SIG-M5 treated with dmso at 0.1 percent for 504 hours (cell line): ENCODE data around the gene ZDHHC22.

ENCODE experiments used
- DNase-seq: peaks from one replicate; lab custom pipeline; 2025; ENCODE audit not compliant: unreplicated experiment; lab: John Stamatoyannopoulos, UW

The ZDHHC22 gene

DNA sequence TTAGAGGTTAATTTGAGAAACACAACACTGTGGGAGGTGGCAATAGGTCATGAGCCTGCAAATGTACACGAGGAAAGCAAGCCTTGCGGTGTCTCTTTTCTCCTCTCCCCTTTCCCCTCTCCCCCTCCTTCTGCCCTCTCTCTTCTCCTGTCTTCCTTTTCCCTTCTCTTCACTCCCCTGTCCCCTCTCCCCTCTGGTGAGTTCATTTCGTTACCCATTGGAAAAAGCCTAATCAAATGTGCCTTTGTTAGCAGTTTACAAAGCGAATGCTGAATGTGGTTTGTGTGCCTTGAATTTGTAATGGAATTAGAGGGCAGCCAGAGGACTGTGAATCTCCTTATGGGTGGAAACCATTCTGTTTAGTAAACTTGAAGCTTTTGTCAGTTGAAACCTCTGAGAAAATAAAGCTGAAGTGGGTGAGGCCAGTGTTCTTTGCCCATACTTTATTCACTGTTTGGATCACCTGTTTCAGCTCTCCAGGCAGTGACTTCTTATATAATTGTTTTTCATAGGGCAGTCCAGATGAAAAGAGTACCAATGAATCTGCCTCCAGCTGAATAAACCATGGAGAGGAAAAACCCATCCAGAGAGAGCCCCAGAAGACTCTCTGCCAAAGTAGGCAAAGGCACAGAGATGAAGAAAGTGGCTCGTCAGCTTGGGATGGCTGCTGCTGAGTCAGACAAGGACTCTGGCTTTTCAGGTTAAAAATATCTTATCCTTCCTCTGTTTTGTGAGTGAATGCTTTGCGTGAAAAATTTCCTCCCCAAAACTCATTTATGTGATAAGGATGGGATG is 36.2 kb downstream of the ZDHHC22 start:
- no peak for DNase-seq

DNA sequence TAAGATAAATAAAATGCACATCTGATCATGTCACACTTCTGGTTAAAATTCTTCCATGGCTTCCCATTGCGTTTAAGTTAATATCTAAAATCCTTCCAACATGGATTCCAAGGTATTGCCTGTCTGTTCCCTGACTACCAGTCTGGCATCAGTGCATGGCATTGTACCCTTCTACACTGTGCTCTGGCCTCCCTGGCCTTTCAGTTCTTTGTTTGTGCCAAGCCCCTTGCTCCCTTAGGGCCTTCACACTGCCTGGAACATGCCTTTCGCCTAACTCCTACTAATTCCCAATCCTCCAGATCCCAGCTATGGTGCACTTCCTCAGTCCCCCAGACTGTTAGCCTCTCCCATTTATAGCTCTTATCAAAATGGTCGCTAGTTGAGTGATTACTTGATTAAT is 37.2 kb downstream of the ZDHHC22 start:
- DNase-seq = no peak

DNA sequence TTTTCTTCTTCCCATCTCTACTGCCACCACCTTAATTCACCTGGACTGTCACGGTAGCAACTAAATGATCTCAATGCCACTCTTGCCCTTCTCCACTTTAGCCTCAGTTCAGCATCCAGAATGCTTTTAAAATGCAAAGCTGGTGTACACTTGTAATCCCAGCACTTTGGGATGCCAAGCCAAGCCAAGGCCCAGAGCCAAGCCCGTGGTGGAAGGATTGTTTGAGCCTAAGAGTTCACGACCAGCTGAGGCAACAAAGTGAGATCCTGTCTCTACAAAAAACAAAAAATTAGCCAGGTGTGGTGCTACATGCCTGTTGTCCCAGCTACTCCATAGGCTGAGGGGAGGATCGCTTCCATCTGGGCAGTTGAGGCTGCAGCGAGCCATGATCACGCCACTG is 37.6 kb downstream of the ZDHHC22 start:
- DNase-seq = no peak

DNA sequence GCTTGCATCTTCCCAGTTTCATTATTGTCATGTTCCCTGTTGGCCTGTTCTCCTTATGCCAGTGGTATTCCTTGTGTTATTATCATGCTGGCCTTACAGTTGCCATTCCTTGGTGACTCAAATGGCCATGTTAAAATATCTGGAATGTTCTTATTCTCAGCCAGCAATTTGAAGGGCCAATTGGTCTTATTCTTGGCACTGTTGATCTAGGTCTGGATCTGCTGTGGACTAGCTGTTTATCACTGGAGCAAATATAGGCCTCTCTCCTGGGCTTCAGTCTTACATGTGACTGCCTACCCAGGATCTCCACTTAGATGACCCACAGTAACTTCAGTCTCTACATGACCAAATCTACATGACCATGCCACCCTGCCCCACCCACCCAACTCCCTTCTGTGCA is 38.1 kb downstream of the ZDHHC22 start:
- no peak for DNase-seq

DNA sequence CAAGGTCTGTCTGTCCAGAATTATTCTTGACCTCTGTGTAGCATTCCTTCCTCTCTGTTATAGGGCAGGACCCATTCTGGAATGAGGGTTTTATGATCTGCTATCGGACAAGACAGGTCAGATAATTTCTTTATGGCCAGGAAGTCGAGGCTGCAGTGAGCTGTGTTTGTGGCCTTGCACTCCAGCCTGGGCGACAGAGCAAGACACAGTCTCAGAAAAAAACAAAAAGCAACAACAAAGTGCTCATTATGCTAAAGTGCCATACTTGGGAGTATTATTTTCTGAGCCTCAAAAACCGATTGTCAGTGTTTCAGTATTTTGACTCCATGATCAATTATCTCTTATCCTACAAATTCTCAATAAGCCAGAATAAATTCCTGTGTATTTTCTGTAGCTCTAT is 39.4 kb downstream of the ZDHHC22 start:
- DNase-seq = no peak

DNA sequence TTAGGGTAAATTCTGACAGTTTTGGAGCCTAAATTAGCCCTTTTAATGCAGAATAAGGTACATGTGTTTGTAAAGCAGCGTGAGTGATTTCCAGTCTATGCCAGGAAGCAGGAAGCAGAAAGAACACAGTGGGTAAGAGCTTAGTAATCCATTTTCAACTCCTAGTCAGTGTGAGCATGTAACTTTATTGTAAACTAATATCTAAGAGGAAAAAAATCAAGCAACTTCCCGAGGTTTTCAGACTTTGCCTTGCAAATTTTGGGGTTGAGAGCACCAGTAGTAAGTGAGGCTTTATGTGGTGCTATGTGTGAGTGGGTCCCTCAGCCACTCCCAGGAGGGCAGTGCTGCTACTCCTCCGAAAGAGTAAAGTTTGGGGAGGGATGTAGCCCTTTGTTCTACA is 40.6 kb downstream of the ZDHHC22 start:
- DNase-seq = peak; percentile 4

DNA sequence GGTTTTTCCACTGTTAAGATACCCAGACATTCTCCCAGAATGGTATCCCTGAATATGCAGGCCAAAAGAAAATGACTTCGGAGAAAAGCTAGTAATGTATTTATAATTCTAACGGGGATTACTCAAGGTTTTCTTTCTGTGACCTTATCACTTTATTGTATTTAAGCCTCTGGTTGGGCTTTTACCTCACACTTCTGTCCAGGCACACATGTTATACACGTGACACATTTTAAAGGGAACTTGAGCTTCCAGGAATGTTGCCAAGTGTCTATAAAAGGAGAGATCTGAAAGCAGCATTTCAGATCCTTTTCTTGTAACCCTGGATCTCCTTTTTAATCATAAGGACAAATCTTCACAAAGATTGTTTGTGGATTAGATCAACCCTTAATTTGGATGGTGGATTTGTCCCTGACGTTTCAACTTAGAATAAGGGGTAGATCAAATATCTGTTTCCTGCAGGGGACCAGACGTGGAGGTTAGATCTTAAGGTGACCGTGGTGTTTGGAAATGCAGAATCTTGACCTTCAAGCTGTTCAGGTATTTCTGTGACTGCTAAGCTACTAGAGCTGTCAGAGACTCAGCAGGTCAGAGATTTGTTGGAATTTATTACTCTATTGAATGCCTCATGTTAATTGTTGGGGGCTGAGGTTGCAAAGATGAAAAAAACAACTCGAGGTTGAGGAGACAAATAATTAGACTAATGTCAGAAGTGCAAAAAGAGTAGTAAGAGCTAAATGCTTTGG is 42.0 kb downstream of the ZDHHC22 start:
- peak; percentile 58 for DNase-seq

DNA sequence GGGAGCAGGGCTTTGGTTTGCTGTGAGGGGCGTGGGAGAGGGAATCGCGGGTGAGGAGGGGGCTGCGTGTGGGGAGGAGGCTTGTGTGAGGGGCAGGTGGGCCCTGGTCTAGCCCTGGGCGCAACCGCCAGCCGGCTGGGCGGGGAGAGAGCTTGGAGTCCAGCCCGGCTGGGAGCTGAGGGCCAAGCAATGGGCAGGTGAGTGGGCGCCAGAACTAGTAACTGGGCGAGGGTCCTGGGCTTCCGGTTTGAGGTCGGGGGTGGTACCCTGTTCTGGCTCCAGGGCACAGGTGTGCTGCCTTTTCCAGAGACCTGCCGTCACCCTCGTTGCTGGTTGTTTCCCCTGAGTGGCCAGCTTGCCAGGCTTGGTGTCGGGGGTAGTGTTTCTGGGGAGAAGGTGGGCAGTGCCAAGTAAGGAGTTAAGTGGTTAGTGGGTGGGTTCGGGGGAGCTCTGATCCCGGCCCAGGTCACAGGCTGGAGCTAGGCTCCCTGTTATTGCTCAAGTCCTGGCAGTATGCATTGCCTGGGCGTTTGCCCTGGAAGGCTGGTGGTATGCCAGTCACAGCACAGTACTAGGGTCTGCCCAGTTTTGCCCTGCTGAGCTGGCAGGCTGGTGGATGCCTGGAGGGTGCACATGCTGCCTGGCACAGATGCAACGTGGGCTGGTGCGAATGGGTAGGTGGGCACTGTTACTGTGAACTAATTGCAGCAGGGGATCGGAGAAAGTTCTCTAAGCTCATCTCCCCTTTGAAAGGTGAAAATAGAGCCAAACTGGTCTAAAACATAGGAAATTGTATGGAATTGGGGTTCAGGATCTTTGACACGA is 42.9 kb downstream of the ZDHHC22 start:
- DNase-seq = no peak

DNA sequence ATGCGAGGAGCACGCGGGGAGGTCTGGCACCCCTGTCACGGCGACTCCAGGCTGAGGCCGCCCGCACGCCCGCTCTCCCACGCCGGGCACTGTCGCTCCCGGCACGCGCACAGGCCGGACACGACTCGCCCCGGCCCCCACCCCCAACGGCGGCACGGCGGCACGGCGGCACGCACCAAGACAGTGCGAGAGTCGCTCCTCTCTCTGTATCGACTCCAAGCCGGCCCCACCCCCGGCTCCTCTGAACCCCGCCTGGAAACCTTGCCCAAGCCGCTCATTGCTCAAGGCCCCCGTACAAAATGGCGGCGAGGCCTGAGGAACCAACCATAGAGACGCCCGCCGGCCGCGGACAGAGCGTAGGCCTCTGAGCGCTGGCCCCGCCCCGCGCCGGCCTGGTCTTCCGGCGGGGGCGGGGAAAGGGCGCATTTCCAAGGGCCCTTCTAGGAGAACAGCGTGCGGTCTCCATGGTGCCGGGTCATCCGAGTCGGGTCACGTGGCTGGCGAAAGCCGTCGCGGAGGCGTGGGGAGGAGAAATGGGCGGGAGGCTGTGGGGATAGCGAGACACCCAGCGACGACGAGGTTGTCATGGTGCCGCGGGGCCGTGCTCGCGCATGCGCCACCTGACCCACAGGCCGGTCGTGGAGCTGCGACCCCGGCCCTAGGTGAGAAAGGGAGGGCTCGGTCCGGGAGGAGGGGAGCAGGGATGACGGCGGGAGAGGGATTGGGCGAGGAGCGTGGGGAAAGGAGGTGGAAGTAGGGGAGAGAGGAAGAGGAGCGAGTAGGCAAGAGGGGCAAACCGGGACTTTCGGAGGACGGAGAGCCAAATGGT is 43.7 kb downstream of the ZDHHC22 start, which contains the start of gene CIPC:
TSS of gene CIPC (plus strand) at position 559 of the 829 bp plus-strand sequence. CDS start 7,451 bp downstream, outside the sequence.
- DNase-seq = peak; percentile 98

DNA sequence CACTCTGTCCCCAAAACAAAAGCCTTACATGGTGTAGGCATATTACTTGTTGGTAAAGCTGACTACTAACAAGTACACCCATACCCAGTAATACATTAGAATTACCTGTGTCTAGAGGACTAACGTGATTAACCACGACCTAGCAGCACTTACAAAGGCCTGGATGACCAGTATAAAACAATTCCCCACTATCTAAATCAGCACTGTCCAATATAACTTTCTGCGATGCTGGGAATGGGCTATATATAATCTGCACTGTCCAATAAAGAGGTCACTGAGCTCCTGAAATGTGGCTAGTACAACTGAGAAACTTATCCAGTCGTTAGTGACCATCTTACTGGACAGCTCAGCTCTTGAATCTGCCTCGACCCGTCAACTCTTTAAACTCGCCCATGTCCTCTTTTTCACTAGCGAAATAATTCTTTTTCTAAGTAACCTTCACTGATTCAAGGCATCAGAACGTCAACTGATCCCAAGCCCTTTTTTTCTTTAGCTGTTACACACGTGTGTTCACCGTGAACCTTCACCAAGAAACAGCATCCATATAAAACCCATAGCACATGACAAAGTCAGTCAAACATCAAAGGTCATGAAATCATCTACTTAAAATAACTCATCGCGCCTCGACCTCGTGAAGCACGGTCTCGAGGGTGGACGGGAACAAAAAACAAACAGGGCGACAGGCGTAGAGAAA is 44.4 kb downstream of the ZDHHC22 start:
- DNase-seq = peak; percentile 63

DNA sequence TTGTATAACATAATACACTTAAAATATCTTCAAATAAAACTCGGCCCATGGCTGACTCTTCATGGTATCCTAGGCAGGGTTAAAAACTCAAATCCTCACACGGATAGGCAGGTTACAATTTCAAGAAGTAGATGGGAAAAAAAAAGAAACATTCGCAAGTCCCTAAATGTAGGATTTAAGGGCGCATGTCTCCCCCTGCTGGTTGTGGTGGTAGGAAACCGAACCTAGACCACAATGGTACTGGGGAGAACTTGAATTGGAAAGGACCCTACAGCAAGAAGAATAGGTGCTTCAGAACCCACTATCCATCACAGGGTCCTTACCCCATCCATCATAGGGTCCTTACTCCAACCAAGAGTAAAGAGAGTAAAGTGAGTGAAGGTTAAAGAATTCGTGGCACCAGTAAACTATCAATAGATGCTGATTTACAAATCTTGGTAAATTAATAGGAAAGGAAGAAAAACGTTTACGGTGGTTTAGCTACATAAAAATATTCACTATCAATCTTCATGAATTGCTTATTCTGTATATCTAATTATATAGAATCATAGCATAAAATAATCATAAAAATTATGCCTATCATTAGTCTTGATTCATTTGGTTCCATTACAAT is 46.8 kb downstream of the ZDHHC22 start:
- peak; percentile 71 for DNase-seq

DNA sequence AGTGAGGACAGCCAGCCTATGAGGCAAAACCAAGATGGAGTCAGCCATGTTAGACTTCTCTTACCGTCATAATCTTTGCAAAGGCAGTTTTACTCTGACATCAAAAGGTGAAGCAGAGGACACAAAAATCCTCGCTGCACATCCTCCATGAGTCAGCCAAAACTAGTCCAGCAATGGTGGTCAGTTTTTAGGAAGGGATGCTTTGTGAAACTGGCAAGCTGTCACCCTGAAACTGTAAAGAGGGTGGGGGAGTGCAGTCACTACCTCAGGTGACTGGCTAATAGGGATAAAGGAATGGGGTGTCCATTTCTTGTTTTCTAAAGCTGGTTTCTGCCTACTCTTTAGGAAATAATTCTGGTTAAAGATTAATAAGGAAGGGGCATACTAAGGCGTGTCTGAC is 48.9 kb downstream of the ZDHHC22 start:
- no peak for DNase-seq

DNA sequence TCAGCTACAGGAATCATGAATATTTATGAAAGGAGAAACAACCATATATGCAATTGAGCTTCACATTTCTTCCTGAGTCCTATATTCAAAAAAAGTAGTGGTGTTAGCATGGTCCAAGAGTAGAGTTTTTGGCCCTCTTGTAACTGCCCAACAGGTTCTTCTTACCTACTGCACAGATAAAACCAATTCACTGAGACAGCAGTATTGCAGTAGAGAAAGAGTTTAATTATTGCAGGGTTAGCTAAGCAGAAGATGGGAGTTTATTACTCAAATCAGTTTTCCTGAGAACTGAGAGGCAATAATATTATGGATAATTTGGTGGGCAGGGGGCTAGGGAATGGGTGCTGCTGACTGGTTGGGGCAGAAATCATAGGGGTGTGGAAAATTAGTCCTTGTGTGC is 50.1 kb downstream of the ZDHHC22 start:
- DNase-seq = no peak

DNA sequence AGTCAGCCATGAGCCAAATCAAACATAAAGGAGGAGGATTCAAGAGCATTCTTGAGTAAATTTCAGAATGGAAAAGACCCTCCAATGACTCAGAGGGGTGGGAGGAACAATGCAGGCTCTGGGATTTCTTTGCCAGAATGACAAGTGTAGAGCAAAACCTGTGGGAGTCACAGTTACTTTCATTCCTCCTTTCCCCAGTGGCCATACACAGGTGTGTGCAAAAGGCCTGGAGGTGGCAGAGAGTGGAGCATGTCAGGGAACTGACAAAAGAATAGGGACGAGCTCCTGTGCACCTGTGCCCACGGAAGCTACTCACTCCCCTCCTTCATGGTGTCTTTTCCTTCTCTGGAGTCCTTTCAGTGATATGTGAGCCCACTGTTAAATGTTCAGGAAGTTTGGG is 52.9 kb downstream of the ZDHHC22 start:
- no peak for DNase-seq

DNA sequence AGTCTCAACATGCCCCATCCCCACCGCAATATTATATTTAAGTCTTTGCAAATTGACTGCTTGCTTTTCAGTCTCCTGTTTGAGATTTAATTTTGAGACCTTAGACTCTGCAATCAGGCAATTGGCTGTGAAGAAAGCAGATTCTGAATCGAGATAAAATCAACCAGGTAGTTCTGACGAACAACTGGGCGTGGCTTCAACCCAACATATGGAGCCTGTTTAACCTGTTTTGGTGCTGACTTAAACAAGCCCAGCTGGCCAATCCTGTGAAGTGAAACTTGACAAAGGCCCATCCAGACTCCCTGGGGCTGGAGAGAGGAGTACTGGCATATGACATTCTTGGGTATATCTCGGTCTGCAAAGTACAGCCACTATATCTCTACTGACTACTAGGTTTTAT is 53.4 kb downstream of the ZDHHC22 start:
- peak; percentile 90 for DNase-seq

DNA sequence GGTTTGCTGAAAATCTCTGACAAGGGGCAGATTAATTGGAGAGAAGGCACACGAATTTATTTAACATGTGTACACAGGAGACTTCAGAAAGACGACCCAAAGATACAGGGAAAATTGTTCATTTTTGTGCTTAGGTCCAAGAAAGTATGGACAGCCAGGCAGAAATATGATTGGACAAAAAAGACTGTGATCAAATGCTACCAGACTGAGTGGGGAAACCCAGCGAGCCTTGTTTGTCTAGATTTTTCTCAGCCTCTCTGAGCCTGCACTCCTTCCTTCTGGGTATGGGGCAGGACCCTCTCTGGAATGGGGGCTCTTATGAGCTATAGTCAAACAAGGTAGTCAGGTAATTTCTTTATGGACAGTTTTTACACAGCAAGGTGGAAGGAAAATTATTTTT is 54.0 kb downstream of the ZDHHC22 start:
- no peak for DNase-seq

DNA sequence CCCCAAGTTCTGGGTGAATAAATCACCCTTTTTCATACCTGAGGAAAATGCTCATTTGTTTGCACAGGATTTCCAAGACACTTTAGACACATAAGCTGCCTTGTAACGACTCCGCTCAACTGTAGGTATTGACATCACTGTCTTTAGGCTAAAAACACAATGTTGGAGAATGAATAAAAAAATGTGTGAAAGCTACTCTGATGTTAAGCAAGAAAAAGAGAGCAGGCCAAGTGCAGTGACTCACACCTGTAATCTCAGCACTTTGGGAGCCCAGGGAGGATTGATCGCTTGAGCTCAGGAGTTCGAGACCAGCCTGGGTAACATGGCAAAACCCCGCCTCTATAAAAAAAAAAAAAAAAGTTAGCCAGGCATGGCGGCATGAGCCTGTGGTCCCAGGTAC is 54.6 kb downstream of the ZDHHC22 start:
- DNase-seq = no peak

DNA sequence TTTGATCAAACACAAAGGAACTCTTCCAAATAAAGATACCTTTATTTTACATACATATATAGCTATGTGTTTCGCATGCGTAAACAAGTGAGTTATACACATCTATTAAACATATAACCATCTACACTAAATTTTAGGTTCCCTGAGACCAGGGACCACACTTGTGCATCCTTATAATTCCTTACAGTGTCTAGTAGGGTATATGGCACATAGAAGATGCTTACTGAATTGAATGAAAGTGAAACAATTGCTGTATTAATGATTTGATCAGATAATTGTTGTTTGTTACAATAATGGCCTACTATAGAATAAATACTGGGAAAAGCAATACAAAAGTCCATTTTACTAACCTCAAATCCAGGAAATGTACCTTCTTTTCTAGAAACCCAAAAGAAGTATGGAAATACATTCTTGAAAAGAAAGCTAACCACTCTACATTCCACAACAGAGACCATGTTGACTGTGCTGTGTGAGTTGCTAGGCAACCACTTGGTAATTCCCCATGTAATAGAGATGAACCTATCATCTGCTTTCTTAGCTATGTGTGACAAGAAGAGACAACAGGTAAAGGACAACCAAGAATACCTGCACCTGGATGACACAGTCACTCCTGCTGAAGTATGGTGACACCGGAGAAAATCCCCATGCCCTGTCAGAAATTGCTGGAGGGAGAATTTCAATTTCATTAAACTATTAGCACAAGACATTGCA is 55.4 kb downstream of the ZDHHC22 start:
- peak; percentile 20 for DNase-seq

DNA sequence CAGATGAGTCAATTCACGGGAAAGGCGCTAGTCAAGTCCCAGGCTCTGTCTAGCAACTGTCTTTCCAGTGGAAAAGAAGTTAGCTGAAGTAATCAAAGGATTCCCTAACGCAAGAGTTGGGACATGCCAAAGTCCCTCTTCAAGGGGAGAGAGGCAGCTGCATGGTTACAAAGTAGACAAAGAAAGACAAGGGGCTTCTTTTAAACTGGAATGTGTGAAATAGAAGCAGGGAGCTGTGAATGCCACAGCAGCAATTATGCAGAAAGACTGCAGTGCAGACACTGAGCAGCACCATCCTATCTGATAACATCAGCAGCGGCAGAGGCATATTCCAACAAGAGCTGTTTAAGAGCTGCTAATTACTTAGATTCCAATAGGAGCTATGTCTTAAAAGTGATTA is 56.1 kb downstream of the ZDHHC22 start:
- no peak for DNase-seq
